ENCODE measurements around the gene ITGB3.

Gene ITGB3

DNA sequence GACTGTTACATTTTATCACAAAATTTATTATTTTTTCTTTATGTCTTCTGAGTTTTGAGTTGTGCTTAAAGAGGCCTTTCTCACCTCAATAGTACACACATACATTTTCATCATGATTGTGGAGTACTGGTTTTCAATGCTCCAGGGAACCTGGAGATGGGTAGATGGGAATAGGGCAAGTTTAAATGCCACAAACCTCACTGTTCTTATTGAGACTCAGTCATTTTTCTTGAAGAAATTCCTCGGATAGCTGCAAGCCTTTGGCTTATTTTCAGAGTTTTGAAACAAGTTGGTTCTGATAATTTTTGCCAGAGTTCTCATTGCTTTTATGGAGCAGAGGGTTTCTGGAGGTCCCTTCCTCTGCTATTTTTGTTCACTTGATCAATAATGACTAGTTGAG lies 105.0 kb downstream of the ITGB3 start:
- TF ChIP-seq, protein P1, sequence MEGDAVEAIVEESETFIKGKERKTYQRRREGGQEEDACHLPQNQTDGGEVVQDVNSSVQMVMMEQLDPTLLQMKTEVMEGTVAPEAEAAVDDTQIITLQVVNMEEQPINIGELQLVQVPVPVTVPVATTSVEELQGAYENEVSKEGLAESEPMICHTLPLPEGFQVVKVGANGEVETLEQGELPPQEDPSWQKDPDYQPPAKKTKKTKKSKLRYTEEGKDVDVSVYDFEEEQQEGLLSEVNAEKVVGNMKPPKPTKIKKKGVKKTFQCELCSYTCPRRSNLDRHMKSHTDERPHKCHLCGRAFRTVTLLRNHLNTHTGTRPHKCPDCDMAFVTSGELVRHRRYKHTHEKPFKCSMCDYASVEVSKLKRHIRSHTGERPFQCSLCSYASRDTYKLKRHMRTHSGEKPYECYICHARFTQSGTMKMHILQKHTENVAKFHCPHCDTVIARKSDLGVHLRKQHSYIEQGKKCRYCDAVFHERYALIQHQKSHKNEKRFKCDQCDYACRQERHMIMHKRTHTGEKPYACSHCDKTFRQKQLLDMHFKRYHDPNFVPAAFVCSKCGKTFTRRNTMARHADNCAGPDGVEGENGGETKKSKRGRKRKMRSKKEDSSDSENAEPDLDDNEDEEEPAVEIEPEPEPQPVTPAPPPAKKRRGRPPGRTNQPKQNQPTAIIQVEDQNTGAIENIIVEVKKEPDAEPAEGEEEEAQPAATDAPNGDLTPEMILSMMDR (IDR thresholded peaks at IDR 0.05; ENCODE audit: low read depth, low read length, missing control alignments) = no peak
- DNase-seq (ENCODE audit: extremely low read depth, low read depth) = no peak
- H3K4me3 ChIP-seq (replicated peaks; ENCODE audit: low read depth, low read length) = no peak overlapping the region

All from HFF-Myc (cell line).